ENCODE results near the gene CASP9.
"Not testable (repeated sequence)": the region's sequence is repeated elsewhere in the genome, so short reads cannot be mapped to it uniquely, and the experiment has no call there.

CASP9 gene

DNA sequence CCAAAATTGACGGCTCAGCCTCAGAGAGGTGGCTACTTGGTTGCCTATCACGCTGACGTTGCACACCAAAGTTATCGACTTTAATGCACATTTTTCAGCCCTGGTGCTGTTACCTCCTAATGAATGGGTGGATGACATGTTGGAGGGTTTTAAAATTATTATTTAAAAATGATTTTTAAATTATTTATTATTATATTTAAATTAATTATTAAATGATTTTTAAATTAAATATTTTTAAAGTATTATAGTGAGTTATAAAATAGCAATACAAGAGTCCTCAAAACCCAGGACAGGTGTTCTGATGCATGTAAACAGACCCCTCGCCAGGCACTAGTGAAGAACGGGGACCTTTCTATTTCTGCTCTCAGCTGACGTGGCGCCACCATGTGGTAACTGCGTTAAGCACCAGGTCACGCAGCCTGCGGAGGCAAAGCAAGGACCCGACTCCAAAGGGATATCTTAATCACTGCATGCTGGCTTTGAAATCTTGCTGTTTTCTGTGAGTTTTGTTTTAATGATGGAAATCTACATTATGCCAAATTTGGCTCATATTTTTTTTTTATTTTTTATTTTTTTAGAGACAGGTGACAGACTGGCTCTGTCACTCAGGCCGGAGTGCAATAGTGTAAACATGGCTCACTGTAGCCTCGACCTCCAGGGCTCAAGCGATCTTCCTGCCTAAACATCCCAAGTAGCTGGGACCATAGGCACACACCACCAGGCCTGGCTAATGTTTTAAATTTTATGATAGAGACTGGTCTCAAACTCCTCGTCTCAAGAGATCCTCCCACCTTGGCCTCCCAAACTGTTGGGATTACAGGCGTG is 22.6 kb downstream of the CASP9 start:
- DNase-seq (ENCODE audit: low read depth in 2 of 3, low spot score in 1 of 3): peak; percentile 30 to 56 (median 52)

DNA sequence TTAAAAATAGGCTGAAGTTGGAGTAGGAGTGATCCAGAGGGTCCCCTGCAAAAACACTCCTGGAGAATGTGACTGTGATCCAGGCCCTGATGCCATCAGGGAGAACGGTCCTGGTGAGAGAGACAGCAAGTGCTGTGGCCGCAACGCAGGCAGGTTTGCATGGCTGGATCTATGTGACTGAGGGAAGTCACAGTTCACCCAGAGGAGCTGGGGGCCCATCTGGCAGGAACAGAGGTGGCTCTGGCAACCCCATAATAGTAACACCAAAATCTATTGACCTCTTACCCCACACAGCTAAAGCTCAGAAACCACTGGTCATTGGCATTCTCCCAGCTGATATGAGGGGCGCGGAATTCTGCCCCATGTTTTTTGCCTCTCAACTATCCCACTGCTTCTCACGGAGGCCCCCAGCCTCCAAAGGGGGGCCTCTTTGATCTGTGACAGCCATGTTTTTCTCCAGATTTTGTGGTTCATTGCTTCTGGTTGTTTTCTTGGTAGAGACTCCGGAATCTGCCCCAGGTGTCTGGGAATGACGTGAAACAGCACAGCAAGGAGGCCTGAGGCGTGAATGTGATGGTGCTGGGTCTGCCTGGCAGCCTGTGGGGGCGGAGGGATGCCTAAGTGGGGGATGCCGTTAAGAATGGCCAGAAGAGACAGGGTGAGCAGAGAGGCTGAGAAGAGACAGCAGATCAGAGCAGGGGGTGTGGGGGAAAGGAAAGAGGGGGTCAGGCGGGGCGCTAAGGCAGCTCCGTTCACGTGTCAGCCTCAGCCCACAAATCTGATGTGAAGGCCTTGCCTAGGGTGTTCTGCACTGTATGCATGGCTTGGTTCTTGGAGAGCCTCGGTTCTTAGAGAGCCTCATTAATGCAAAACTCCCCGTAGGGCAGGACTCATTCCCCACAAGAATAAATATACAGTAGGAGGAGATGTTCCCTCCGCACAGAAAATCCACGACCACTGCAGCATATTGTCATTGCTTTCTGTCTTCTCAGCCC is 23.5 kb downstream of the CASP9 start:
- no peak for DNase-seq (ENCODE audit: low read depth in 2 of 3, low spot score in 1 of 3)

DNA sequence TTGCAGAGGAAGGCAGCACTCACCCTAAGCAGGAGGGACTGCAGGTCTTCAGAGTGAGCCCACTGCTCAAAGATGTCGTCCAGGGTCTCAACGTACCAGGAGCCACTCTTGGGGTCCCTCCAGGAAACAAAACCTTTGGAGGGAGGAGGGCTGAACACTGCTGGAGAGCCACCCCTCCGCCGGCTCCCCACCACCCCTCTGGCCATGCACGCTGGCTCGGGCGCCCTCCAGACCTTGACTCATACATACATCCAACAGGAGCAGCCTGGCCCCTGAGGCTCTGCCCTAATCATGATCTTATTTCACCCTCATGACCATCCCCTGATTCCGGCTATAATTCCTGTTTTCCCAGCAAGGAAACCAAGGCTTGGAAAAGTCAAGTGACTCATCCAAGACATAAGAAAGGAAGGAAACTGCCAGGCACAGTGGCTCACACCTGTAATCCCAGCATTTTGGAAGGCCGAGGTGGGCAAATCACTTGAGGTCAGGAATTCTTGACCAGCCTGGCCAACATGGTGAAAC is 30.1 kb downstream of the CASP9 start:
- no peak for DNase-seq (ENCODE audit: low read depth in 2 of 3, low spot score in 1 of 3)

- DNase-seq (ENCODE audit: low read depth in 2 of 3, low spot score in 1 of 3): no peak
These were observed 31.4 kb downstream of the CASP9 start for GRCh38 chr1:15492596-15492995.

GRCh38 chr1:15491010-15491409 is 33.0 kb downstream of the CASP9 start:
- DNase-seq (ENCODE audit: low read depth in 2 of 3, low spot score in 1 of 3): peak in 1 of 3 donors; percentile 1

DNA sequence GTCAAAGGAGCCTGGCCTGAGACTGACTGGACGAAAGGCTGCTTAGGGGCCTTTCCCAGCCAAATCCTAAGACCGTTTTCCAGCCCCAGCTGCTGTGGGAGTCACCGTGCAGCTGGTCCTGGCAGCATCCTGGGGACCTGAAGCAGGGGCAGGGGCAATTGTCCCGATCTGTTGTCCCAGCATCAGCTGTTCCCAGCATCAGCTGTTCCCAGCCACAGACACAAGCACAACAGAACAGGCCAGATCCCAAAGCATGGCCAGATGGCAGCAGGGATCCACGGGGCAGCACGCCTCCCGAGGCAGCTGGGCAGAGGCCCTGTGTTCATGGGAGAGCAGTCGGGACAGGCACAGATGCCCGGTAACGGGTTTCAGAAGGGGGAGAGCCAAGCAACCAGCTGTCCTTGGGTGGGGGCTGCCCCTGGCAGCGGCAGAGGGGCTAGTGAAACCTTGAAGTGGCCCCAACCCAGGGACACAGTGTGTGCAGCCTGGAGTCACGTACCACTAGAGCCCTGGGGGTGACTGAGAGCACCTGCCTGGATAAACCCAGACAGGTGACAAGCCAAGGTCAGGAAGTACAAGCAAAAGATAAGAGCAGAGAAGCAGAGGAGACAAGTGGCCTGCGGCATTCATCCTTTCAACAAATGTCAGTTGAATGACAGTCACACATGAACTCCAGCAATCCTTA is 34.8 kb downstream of the CASP9 start:
- no peak for DNase-seq (ENCODE audit: low read depth in 2 of 3, low spot score in 1 of 3)

DNA sequence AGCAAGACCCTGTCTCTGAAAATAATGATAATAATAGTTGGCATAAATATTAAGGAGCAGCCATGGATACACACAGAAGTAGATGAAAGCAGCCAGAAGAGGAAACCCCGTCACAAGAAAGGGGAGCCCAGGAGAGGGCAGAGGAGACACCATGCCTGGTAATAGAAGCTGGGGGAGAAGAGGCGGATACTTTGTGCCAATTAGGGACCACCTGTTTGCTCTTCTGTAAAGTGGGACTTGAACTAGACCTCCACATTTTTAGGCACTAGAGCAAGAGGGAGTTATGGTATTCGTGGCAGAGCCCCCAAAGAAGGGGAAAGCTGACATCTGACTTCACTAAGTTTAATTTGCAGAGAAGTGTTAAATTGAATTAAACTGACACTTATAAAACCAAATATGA is 35.6 kb downstream of the CASP9 start:
- no peak for DNase-seq (ENCODE audit: low read depth in 2 of 3, low spot score in 1 of 3)

- DNase-seq (ENCODE audit: low read depth in 2 of 3, low spot score in 1 of 3): not testable (repeated sequence)
These were observed 37.0 kb downstream of the CASP9 start for GRCh38 chr1:15486844-15487610.

- no peak for DNase-seq (ENCODE audit: low read depth in 2 of 3, low spot score in 1 of 3)
These were observed 38.4 kb downstream of the CASP9 start for GRCh38 chr1:15485636-15486035.

DNA sequence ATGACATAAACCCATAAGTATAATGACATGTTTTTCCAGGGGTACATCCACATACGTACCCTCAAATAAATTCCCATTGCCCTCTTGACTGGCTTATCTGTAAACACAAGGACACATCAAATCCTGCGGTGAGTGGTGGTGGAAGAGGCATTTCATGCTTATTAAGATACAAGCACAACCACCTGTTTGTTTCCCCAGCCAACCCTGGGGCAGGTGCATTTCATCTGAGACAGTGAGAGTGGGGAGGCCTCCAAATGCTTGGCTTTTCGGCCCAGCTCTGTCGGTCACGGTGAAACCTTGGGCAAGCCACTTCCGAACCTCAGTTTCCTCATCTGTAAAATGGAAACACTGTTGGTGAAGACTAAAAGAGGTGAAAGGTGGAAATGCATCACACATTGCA is 39.6 kb downstream of the CASP9 start:
- DNase-seq (ENCODE audit: low read depth in 2 of 3, low spot score in 1 of 3): not testable (repeated sequence)

DNA sequence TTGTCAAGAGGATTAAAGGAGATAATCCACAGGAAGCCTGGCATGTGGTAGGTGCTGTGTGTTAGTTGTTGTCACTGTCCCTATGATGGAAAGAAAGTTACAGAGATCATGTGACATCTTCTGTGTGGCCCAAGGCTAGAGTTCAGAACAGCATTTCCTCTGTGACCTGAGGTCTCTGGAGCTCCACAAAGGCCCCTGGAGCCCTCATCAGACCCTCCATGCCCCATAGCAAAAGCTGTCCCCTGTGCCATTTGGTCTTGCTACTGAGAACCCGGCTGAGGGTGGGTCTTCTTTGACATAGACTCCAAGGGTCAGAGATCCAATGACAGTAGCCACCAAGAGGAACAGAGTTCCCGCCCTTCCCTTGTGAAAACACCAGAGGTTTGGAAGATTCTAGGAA is 40.0 kb downstream of the CASP9 start:
- DNase-seq (ENCODE audit: low read depth in 2 of 3, low spot score in 1 of 3): no peak

GRCh38 chr1:15482983-15483543 is 41.0 kb downstream of the CASP9 start:
- DNase-seq (ENCODE audit: low read depth in 2 of 3, low spot score in 1 of 3): not testable (repeated sequence)

GRCh38 chr1:15482455-15482854 is 41.6 kb downstream of the CASP9 start:
- DNase-seq (ENCODE audit: low read depth in 2 of 3, low spot score in 1 of 3): not testable (repeated sequence)

- no peak for DNase-seq (ENCODE audit: low read depth in 2 of 3, low spot score in 1 of 3)
These were observed 44.2 kb downstream of the CASP9 start for GRCh38 chr1:15479654-15480347.

DNA sequence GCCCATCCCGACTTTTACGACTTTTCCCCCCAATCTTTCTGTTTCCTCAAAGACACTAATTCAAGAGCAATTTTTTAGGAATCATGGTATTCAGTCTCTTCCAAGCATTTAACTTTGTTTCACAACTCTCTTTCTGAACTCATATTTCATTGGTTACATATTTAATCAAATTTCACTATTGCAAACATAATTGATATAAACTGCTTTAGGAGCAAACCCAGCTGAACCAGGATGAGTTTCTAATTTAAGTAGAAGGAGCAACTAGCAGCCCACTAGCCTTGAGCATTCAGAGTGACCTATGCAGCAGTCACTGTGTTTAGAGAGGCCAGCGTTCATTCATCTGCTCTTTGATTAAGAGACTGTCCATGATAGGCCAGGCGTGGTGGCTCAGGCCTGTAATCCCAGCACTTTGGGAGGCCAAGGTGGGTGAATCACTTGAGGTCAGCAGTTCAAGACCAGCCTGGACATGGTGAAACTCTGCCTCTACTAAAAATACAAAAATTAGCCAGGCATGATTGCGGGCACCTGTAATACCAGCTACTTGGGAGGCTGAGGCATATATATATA is 46.3 kb downstream of the CASP9 start:
- no peak for DNase-seq (ENCODE audit: low read depth in 2 of 3, low spot score in 1 of 3)

GRCh38 chr1:15476927-15477326 is 47.1 kb downstream of the CASP9 start:
- no peak for DNase-seq (ENCODE audit: low read depth in 2 of 3, low spot score in 1 of 3)

DNA sequence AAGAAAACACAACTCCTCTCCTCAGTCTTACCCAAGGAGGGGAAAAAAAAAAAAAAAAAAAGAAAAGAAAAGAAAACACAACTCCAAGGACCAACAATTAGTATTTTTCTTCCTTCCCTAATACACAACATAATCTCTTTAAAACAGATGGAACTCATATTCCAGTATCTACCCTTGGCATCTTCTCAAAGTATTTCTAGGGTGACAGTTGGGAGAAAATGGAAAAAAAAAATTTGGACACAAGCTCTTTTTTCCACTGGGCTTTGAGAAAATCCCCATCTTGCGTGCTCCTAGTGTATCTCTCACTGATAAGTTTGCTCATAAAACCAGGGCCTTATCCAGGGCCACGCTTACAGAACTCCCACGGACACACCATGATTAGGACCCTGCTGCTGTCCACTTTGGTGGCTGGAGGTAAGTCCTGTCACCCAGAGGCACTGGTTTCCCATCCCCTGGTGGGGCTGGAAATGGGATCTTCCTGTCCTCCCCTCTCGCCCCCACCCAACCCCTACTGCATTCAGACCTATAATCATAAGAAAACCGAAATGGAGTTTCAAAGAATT is 48.2 kb downstream of the CASP9 start, which contains the start of gene CELA2B:
Gene CELA2B (plus strand): TSS at position 353 of the 563 bp plus-strand sequence. CDS start 22 bp downstream, at position 375.
- DNase-seq (ENCODE audit: low read depth in 2 of 3, low spot score in 1 of 3): no peak

DNA sequence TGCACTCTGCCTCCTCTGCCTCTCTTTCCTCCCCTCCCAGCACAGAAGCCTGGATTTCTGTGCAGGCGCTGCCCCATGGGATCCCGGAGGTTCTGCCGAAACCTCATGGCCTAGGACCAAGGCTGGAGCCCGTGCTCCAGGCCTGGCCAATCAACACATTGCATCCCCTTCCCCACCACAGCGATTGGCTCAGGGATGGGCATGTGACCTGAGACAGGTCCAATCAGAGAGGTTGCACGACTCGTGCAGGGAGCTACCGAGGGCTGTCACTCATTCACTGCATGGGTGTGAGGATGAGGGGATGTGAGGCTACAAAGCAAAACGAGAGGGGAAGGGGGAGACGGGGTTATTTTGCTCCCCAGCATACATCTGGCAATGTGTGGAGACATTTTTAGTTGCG is 51.4 kb downstream of the CASP9 start:
- no peak for DNase-seq (ENCODE audit: low read depth in 2 of 3, low spot score in 1 of 3)

GRCh38 chr1:15471723-15472122 is 52.3 kb downstream of the CASP9 start:
- DNase-seq (ENCODE audit: low read depth in 2 of 3, low spot score in 1 of 3): not testable (repeated sequence)
